HepG2 (cell line): ENCODE results near the gene EXOC6B. TPM values are rescaled to one million over a fixed set of nuclear protein-coding genes. Genes with fewer than 3 reads are reported as not detected.
A peak's percentile ranks its signal among the peaks of the same experiment; 100 is the strongest.

Source experiments
- ARNTL ChIP-seq: sonication (generic); formaldehyde crosslinking; IDR thresholded peaks from 2 replicates; pipeline ENCODE4 v1.4.0; 2020; ENCODE audit warnings: mild to moderate bottlenecking, missing genetic modification reagents
- BRD4 ChIP-seq: sonication (generic); formaldehyde crosslinking; IDR thresholded peaks from 2 replicates; pipeline ENCODE4 v1.4.0; 2020; ENCODE audit warnings: missing genetic modification reagents
- GTF3A ChIP-seq: sonication (generic); formaldehyde crosslinking; conservative IDR thresholded peaks from 2 replicates; pipeline ENCODE4 v1.4.0; 2020; ENCODE audit warnings: mild to moderate bottlenecking, missing genetic modification reagents
- NFE2L2 ChIP-seq: fragments of 150-350 bp; IDR thresholded peaks from 2 replicates; pipeline ENCODE4 v1.6.1; 2014; ENCODE audit warnings: low read length
- SIN3B ChIP-seq: fragments of 150-350 bp; IDR thresholded peaks from 2 replicates; pipeline ENCODE4 v1.6.1; 2014; ENCODE audit warnings: low read length
- SRSF4 ChIP-seq: fragments of 200-400 bp; formaldehyde crosslinking; IDR thresholded peaks from one replicate; pipeline ENCODE4 v1.6.1; 2018; ENCODE audit warnings: mild to moderate bottlenecking, low read depth, low read length, moderate library complexity; ENCODE audit not compliant: poor library complexity, severe bottlenecking
- ZNF431 ChIP-seq: sonication (generic); formaldehyde crosslinking; IDR thresholded peaks from 2 replicates; pipeline ENCODE4 v1.9.0; 2022; ENCODE audit warnings: missing genetic modification reagents, low read depth, mild to moderate bottlenecking, borderline replicate concordance
- ZNF577 ChIP-seq: sonication (generic); formaldehyde crosslinking; IDR thresholded peaks from 2 replicates; pipeline ENCODE4 v1.4.0; 2020; ENCODE audit warnings: mild to moderate bottlenecking, low read depth, missing genetic modification reagents, borderline replicate concordance
- ZNF772 ChIP-seq: sonication (generic); formaldehyde crosslinking; IDR thresholded peaks from 2 replicates; pipeline ENCODE4 v1.5.0; 2020; ENCODE audit warnings: mild to moderate bottlenecking, missing genetic modification reagents
- polyA plus RNA-seq, 8 experiments: library from polyadenylated mRNA; depleted of rRNA in 3 of 8; stranded (reverse) in 7 of 8; unstranded in 1 of 8; fragments of >200 nt; fragmentation: Illumina TruSeq in 4 of 8; extraction: Trizol in 4 of 8; gene quantifications; 2 replicates each; pipeline versions ENCODE4 v1.2.1 to v1.2.3, GENCODE V29; 2011 to 2016; ENCODE audit warnings: low read depth in 4 of 8, missing spikeins in 1 of 8, mixed read lengths in 1 of 8; ENCODE audit not compliant: insufficient read depth in 1 of 8
- total RNA-seq, 5 experiments: library from RNA; depleted of rRNA; stranded (reverse); fragments of >200 nt; fragmentation: Illumina TruSeq; extraction: Trizol; gene quantifications; 2 replicates each; pipeline ENCODE4 v1.2.3, GENCODE V29; 2016; ENCODE audit warnings: low read depth in 1 of 5
- TF ChIP-seq, protein P1 (sequence below): sonication (generic); formaldehyde crosslinking; IDR thresholded peaks from 2 replicates; pipeline ENCODE4 v1.8.1; 2023; ENCODE audit warnings: mild to moderate bottlenecking, missing genetic modification reagents
- TF ChIP-seq, protein P2 (sequence below): sonication (generic); formaldehyde crosslinking; IDR thresholded peaks from 2 replicates; pipeline ENCODE4 v1.4.0; 2020; ENCODE audit warnings: missing genetic modification reagents, mild to moderate bottlenecking, borderline replicate concordance

EXOC6B gene
- total and polyA plus RNA-seq, 2 of the 13 experiments (the other 11 are each of a cell fraction or from before 2014, with no cell fraction given): 9.1 to 15.9 TPM

DNA sequence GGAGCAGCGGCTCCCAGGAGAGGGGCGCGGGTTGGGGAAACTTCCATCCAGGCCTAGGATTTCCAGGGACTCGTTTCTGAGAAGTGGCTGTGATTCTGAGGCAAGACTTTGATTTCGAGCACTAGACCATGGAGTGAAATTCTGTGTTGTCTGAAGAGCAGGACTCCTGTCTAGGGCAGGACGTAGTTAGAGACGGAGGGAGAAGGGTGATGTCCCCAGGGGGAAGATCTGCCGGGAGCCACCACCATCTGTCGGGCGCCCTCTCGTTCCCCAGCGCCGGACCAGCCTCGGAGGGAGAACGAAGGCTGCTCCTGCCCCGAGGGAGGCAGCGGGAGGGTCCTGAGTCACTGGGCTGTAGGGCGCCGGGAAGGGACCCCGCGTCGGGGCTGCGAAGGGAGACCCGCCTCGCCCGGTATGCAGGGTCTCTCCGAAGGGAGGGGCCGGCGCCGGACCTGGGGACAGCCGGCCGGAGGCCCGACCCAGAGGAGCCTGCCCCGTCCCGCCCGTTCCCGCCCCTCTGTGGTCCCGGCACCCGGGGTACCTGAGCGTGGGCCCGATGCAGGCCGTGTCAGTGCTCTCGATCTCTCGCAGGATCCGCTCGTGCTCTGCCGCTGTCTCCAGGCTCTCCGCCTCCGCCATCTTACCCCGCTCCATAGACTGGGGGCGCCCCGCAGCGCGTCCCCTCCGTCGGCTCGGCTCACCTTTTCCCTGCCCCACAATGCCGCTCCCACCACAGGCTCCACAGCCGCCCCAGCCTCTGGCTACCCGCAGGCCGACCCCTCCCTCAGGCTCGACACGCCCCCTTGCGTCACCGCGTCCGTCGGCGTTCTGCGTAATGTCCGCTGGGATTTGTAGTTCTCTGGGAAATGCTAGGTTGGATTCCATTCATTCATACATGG lies at the start of gene EXOC6B (continued):
- 0 out of 2 replicates have a peak, but pooled peaks have one; percentile 12 for TF ChIP-seq ZNF431 (CRISPR knock-in tag)
- TF ChIP-seq, protein P1, sequence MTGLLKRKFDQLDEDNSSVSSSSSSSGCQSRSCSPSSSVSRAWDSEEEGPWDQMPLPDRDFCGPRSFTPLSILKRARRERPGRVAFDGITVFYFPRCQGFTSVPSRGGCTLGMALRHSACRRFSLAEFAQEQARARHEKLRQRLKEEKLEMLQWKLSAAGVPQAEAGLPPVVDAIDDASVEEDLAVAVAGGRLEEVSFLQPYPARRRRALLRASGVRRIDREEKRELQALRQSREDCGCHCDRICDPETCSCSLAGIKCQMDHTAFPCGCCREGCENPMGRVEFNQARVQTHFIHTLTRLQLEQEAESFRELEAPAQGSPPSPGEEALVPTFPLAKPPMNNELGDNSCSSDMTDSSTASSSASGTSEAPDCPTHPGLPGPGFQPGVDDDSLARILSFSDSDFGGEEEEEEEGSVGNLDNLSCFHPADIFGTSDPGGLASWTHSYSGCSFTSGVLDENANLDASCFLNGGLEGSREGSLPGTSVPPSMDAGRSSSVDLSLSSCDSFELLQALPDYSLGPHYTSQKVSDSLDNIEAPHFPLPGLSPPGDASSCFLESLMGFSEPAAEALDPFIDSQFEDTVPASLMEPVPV (CRISPR knock-in tag): peak; percentile 47; the same call in 1 of the 2 replicates
- TF ChIP-seq, protein P2, sequence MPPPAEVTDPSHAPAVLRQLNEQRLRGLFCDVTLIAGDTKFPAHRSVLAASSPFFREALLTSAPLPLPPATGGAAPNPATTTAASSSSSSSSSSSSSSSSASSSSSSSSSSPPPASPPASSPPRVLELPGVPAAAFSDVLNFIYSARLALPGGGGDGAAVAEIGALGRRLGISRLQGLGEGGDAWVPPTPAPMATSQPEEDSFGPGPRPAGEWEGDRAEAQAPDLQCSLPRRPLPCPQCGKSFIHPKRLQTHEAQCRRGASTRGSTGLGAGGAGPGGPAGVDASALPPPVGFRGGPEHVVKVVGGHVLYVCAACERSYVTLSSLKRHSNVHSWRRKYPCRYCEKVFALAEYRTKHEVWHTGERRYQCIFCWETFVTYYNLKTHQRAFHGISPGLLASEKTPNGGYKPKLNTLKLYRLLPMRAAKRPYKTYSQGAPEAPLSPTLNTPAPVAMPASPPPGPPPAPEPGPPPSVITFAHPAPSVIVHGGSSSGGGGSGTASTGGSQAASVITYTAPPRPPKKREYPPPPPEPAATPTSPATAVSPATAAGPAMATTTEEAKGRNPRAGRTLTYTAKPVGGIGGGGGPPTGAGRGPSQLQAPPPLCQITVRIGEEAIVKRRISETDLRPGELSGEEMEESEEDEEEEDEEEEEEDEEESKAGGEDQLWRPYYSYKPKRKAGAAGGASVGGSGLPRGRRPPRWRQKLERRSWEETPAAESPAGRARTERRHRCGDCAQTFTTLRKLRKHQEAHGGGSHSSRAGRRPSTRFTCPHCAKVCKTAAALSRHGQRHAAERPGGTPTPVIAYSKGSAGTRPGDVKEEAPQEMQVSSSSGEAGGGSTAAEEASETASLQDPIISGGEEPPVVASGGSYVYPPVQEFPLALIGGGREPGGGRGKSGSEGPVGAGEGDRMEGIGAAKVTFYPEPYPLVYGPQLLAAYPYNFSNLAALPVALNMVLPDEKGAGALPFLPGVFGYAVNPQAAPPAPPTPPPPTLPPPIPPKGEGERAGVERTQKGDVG (CRISPR knock-in tag): no peak; the same call in 1 of the 2 replicates
- TF ChIP-seq ZNF772 (CRISPR knock-in tag): peak; percentile 88; the same call in 1 of the 2 replicates
- TF ChIP-seq SRSF4: no peak
- TF ChIP-seq ARNTL (CRISPR knock-in tag): peak; percentile 25; the same call in 1 of the 2 replicates
- TF ChIP-seq GTF3A (CRISPR knock-in tag): peak; percentile 82; the same call in 1 of the 2 replicates
- TF ChIP-seq SIN3B: no peak
- TF ChIP-seq ZNF577 (CRISPR knock-in tag): no peak
- TF ChIP-seq BRD4 (CRISPR knock-in tag): no peak
- TF ChIP-seq NFE2L2: no peak
